IPS DF 19.7 (cell line): ENCODE results near the gene IL32.

Experiments used
- DNase-seq: peaks from one replicate; pipeline ENCODE4 v3.0.0-alpha.2; 2013; ENCODE audit warnings: low read depth, low spot score

Gene IL32

GRCh38 chr16:3089717-3090592 lies 24.5 kb downstream of the IL32 start:
- DNase-seq: no peak

DNA sequence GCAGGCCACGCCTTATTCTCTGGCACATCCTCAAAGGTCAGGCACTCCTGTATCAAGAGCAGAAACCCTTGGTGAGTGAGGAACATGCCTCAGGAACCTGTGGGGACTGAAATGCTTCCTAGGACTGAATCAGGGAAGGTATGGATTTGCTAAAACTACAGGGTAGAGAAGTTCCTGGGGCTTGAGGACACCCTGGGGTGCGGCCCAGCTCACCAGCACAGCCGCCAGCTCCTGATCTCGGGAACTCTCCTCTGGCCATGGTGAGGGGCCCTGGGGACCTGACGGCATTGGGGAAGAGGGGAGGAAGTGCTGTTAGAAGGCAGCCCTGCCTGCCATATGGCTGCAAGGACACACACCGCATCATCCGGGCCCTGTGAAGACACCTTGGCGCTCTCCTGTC lies 26.1 kb downstream of the IL32 start:
- no peak for DNase-seq

GRCh38 chr16:3092501-3092941 lies 27.1 kb downstream of the IL32 start:
- no peak for DNase-seq

DNA sequence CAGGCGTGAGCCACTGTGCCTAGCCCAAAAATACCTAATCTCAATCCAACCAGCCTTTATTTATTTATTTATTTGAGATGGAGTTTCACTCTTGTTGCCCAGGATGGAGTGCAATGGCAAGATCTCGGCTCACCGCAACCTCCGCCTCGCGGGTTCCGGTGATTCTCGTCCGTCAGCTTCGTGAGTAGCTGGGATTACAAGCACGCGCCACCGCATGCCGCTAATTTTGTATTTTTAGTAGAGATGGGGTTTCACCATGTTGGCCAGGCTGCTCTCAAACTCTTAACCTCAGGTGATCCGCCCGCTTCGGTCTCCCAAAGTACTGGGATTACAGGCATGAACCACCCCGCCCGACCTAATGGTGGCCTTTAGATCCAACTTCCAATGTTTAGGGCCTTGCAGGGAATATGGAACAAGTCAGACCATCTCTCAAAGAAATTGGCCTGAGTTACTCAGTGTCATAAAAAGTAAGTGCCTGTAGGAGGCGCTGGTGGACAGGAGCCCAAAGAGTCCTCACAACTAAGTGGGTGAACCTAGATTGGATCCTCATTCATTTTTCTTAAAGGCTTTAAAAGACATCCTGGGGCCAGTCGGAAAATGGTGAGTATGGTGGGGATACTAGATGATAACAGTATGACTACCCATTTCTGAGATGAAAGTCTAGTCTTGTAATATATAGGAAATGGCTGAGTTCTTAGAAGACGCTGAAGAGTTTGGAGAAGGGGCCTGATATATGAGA lies 29.0 kb downstream of the IL32 start:
- DNase-seq: no peak

- DNase-seq: no peak
Observed at GRCh38 chr16:3095869-3096268, 30.4 kb downstream of the IL32 start.

DNA sequence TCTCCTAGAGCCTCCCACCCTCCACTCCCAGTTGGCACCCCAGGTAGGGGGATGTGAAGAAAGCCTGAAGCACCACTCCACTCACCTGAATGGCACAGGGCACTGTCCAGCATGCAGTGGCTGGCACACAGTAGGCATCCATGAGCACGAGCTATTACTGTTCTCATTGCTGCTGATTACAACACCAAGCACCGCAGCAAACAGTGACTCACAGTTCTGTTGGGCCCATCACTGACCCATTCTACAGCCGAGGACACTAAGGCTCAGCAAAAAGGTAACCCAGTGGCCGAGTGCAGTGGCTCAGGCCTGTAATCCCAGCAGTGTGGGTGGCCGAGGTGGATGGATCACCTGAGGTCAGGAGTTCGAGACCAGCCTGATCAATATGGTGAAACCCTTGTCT lies 30.9 kb downstream of the IL32 start:
- no peak for DNase-seq

DNA sequence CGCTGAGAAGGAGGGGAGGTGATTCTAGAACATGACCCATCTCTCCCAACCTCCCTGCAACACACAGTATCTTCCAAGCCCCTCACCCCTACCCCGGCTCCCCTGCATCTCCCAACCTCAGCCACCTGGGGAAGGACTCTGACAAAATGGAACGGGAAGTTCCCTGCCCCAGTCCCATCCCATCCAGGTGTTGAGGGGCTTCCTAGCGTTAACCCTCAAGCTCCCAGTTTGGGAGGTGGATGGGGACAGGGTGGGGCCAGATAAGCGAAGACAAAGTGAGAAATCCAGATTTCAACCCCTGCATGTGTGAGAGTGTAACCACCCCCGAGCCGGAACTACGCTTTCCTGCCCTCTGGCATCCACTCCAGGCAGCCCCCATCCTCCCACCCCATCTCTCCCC lies 31.8 kb downstream of the IL32 start:
- DNase-seq: no peak

- DNase-seq: no peak
Observed at GRCh38 chr16:3098459-3099394, 33.3 kb downstream of the IL32 start, which contains the start of gene ZSCAN10. TSS of gene ZSCAN10 (minus strand) at chr16:3099294. CDS start at chr16:3092937, 6,357 bp downstream.

GRCh38 chr16:3099395-3099731 lies 33.9 kb downstream of the IL32 start:
- no peak for DNase-seq

- DNase-seq: no peak
Observed at GRCh38 chr16:3099732-3100499, 34.5 kb downstream of the IL32 start.

DNA sequence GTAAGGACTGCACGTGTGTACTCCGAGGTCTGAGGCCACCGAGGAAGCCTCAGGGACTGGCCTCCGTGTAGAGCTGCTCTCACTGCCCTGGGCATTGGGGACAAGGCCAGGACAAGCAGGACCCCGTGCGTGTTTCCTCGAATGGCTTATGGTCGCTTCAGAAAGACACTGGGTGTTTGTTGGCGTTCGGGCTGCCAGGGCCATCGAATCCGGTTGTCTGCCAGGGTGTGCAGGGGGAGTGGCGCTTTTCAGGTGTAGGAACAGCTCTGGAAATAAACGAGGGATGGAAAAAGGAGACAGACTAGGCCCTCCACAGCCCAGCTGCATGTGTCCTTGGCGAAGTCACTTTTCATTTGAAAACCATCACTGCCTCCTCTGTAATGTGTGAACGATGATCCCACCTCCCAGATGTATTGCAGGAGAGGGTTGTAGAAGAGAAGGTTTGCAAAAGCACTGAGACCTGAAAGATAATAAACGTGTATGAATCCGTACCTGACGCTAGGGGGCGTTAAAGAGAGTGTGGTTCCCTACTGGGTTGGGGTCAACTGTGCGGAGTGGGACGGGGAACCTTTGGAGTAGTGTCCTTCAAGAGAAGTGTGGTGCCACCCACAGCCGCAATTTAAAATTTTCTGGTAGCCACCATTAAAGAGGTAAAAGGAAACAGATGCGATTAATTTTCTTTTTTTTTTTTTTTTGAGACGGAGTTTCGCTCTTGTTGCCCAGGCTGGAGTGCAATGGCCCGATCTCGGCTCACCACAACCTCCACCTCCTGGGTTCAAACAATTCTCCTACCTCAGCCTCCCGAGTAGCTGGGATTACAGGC lies 35.8 kb downstream of the IL32 start:
- no peak for DNase-seq

DNA sequence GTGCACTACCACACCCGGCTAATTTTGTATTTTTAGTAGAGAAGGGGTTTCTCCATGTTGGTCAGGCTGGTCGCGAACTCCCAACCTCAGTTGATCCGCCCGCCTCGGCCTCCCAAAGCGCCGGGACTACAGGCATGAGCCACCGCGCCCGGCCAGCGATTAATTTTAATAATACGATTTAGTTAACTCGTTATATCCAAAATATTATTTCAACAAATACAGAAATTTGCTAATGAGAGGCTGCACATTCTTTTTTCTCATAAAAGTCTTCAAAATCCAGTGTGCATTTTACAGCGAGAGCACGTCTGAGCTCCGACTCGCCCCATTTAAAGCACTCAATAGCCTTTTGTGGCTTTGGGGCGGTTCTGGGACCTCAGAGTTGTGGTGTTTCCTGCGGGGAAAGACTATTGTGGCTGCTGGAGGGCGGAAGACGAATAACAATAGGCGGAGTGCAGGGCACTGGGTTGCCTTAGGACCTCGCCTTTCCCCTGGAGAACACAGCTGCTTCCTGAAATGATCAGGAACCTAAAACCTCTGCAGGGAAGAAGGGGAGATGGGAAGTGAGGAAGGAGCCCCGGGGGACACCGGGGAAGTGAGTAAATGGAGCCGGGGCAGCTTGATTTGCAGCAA lies 36.5 kb downstream of the IL32 start:
- no peak for DNase-seq

DNA sequence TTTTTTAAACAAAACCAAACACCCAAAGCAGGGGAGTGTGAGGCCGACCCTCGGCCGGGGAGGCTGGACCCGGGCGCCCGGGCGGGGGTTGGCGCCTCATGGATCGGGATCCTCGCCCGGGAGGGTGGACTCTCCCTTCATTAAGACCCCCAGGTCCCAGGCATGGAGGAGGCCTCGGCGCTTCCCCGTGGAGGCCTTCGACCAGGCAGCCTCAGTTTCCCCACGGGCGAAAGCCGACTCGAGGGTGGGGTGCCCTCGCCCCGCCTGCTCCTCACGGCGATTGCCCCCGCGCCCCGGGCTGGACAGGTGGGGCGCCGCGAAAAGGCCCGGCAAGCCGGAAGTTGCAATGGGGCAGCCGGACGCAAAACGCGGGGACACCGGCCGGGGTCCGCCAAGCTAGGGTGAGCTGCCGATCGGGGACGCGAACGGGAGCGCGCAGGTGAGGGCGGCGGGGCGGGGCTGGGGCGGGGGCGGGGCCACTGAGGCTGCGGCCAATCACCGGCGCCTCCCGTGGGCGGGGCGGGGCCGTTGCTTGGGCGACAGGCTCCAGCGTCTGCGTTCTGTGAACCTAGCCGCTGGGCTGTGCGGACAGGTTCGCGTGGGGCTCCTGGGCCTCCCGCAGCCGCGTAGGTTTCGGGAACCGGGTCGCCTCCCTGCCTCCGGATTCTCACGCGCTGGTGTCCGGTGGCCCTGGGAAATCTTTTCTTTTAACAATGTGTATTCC lies 40.9 kb downstream of the IL32 start:
- DNase-seq: no peak

DNA sequence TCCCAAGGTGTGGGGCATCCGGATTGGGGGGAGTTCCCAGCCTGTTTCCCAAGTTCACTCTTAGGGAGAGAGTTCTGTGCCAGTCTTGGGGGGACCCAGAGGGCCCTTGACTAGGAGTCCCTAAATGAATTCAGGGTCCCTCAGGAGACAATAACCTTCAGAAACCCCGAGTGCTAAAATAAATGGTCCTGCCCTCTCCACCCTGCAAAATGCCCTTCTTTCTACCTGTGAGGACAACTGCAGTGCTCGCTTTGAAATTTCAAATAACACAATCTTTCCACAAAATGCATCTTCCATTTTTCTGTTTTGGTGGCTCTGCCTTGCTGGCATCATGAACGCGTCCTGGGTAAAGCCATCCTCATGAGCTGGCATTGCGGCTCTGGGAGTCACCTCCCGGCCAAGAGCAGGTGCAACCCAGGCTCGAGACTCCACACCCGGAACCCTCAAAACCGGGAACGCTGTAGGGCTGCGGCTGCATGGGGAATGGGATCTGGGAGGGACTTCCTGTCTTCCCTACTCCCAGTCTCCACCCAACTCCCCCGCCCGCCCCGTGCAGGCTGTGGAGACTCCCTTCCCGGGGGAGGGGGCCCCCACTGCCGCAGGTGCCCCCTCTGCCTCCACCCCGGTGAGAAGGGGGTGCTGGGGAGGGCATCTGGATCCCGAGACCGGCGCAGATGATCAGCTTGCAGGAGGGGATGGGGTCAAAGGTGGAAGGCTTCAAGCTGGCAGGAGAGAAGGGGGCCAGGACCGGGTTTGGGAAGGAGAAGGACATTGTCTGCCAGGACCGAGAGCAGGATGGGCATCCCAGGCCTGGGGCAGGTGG lies 46.8 kb downstream of the IL32 start, which contains the start of gene ZNF205:
Gene ZNF205 (plus strand): TSS at position 529 of the 823 bp plus-strand sequence. CDS start 845 bp downstream, outside the sequence.
- no peak for DNase-seq

- no peak for DNase-seq
Observed at GRCh38 chr16:3112881-3113574, 47.6 kb downstream of the IL32 start.

DNA sequence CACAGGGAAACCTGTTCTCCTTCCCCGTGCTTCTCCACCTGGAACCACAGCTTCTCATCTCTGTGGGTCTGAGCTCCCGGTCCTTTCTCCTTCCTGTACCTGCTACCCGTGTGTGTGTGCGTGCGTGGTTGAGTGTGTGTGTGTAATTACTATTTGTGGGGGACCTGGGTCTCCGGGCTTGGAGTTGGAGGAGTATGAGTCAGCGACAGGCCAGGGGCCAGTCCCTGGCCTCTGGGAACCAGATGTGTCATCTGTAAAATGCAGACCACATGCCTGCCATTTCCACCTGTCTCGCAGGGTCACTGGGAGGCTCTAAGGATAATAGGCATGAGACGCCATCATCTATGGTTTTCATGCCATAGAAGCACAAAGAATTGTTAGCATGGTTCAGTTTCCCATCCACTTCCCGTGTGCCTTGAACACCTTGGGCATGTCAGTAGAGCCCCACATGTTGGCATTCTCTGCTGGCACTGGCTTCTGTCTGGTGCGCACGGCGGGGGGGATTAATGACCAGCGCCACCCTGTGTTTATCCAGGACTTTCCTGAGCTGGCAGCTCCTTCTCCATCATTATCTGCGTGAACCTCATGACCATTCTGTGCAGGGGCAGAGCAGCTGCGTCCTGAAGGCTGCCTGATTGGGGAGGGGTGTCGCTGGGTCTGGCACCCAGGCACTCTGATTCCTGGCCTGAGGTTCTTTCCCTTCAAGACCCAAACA lies 48.5 kb downstream of the IL32 start:
- no peak for DNase-seq

DNA sequence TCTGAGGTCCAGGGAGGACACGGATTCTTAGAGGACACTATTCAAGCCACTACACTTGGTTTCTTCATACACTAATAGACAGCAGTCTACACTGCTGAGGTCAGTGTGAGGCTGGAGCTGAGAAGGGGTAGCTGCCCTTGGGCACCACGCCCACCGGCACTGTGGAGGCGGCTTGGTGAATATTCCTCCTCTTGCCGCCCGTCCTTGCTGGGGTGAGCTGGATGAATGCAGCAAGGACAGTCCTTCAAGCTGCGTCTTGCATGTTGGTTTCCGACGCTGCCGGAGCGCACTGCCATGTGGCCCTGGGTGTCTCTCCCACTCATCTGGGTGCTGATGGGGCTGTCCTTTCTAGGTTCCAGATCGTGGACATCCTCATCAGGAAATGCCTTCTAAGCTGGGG lies 49.6 kb downstream of the IL32 start:
- no peak for DNase-seq
